HepG2 (cell line): ENCODE data around the gene PTGES3. TPM values are rescaled to one million over a fixed set of nuclear protein-coding genes. Genes with fewer than 3 reads are reported as not detected.
A peak's percentile ranks its signal among the peaks of the same experiment; 100 is the strongest.

Source experiments
- ESRRA ChIP-seq: sonication (generic); formaldehyde crosslinking; IDR thresholded peaks from 2 replicates; pipeline ENCODE4 v1.5.1; 2020; ENCODE audit warnings: mild to moderate bottlenecking, low read depth, missing genetic modification reagents
- HMG20A ChIP-seq: IDR thresholded peaks from 2 replicates; pipeline ENCODE4 v1.6.1; 2016; ENCODE audit warnings: borderline replicate concordance
- MAF1 ChIP-seq: sonication (generic); formaldehyde crosslinking; IDR thresholded peaks from 2 replicates; pipeline ENCODE4 v1.5.0; 2020; ENCODE audit warnings: missing genetic modification reagents, borderline replicate concordance
- RFXAP ChIP-seq: sonication (generic); formaldehyde crosslinking; IDR thresholded peaks from 2 replicates; pipeline ENCODE4 v1.4.0; 2020; ENCODE audit warnings: missing genetic modification reagents, borderline replicate concordance
- ZNF253 ChIP-seq: sonication (generic); formaldehyde crosslinking; IDR thresholded peaks from 2 replicates; pipeline ENCODE4 v1.8.0; 2022; ENCODE audit warnings: mild to moderate bottlenecking, missing genetic modification reagents, borderline replicate concordance
- ZNF317 ChIP-seq: sonication (generic); formaldehyde crosslinking; IDR thresholded peaks from 2 replicates; pipeline ENCODE4 v1.5.0; 2020; ENCODE audit warnings: mild to moderate bottlenecking, missing genetic modification reagents
- ZNF333 ChIP-seq: sonication (generic); formaldehyde crosslinking; IDR thresholded peaks from 2 replicates; pipeline ENCODE4 v1.4.0; 2020; ENCODE audit warnings: mild to moderate bottlenecking, missing genetic modification reagents, borderline replicate concordance
- ZNF382 ChIP-seq: sonication (generic); formaldehyde crosslinking; IDR thresholded peaks from 2 replicates; pipeline ENCODE4 v1.5.0; 2020; ENCODE audit warnings: missing genetic modification reagents, mild to moderate bottlenecking, borderline replicate concordance
- ZNF577 ChIP-seq: sonication (generic); formaldehyde crosslinking; IDR thresholded peaks from 2 replicates; pipeline ENCODE4 v1.4.0; 2020; ENCODE audit warnings: mild to moderate bottlenecking, low read depth, missing genetic modification reagents, borderline replicate concordance
- ZNF816 ChIP-seq: sonication (generic); formaldehyde crosslinking; IDR thresholded peaks from 2 replicates; pipeline ENCODE4 v1.8.0; 2022; ENCODE audit warnings: missing genetic modification reagents, mild to moderate bottlenecking, borderline replicate concordance
- polyA plus RNA-seq, 8 experiments: library from polyadenylated mRNA; depleted of rRNA in 3 of 8; stranded (reverse) in 7 of 8; unstranded in 1 of 8; fragments of >200 nt; fragmentation: Illumina TruSeq in 4 of 8; extraction: Trizol in 4 of 8; gene quantifications; 2 replicates each; pipeline versions ENCODE4 v1.2.1 to v1.2.3, GENCODE V29; 2011 to 2016; ENCODE audit warnings: low read depth in 4 of 8, missing spikeins in 1 of 8, mixed read lengths in 1 of 8; ENCODE audit not compliant: insufficient read depth in 1 of 8
- total RNA-seq, 5 experiments: library from RNA; depleted of rRNA; stranded (reverse); fragments of >200 nt; fragmentation: Illumina TruSeq; extraction: Trizol; gene quantifications; 2 replicates each; pipeline ENCODE4 v1.2.3, GENCODE V29; 2016; ENCODE audit warnings: low read depth in 1 of 5
- TF ChIP-seq, protein P1 (sequence below): sonication (generic); formaldehyde crosslinking; IDR thresholded peaks from 2 replicates; pipeline ENCODE4 v1.4.0; 2020; ENCODE audit warnings: mild to moderate bottlenecking, low read depth, missing genetic modification reagents
- TF ChIP-seq, protein P2 (sequence below): sonication (generic); formaldehyde crosslinking; IDR thresholded peaks from 2 replicates; pipeline ENCODE4 v1.4.0; 2020; ENCODE audit warnings: missing genetic modification reagents, mild to moderate bottlenecking, borderline replicate concordance
- TF ChIP-seq, protein P3 (sequence below): sonication (generic); IDR thresholded peaks from 2 replicates; pipeline ENCODE4 v1.6.1; 2016; ENCODE audit warnings: low read depth, borderline replicate concordance
- TF ChIP-seq, protein P4 (sequence below): sonication (generic); formaldehyde crosslinking; IDR thresholded peaks from 2 replicates; pipeline ENCODE4 v1.5.1; 2020; ENCODE audit warnings: mild to moderate bottlenecking, moderate library complexity, missing genetic modification reagents
- TF ChIP-seq, protein P5 (sequence below): sonication (generic); formaldehyde crosslinking; conservative IDR thresholded peaks from 2 replicates; pipeline ENCODE4 v1.4.0; 2020; ENCODE audit warnings: missing genetic modification reagents
- TF ChIP-seq, protein P6 (sequence below): IDR thresholded peaks from 2 replicates; pipeline ENCODE4 v1.6.1; 2016; ENCODE audit warnings: missing compliant biosample characterization, missing genetic modification reagents, borderline replicate concordance

PTGES3 gene
- total and polyA plus RNA-seq, 2 of the 13 experiments (the other 11 are each of a cell fraction or from before 2014, with no cell fraction given): 54.4 to 159 TPM

DNA sequence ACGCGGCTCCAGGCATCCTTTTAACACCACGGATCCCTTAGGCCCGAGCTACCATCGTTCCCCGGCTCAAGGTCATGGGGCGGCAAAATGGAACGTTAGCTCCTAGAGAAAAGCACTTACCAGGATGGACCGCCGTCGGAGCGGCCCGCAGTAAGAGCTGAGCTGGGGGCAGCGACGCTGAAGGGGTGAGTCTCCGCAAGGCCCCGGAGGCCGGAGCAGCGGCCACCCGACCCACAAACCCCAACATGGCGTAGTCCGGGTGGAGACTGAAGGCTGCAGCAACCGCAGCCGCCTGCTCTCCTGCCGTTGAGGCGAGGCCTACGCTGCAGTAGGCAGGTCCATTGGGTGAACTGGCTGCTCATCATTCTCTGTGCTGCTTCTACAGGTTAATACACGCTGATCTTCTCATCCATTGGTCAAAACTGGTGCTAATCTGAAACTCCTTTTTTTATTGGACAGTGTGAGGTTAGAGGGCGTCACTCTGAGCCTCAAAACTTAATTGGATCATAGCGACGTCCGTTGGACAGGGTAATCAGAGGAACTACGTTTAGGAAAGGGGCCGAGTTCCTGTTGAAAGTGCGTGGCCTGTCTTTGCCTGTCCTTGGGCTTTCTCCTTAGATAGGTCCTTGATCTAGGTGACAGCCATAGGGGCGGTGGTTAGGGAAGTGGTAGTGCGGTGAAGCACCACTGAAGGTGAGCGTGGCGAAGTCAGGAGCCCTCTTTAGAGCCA is 42.2 kb downstream of the PTGES3 start, which contains the start of gene ATP5F1B (continued):
- TF ChIP-seq, protein P1, sequence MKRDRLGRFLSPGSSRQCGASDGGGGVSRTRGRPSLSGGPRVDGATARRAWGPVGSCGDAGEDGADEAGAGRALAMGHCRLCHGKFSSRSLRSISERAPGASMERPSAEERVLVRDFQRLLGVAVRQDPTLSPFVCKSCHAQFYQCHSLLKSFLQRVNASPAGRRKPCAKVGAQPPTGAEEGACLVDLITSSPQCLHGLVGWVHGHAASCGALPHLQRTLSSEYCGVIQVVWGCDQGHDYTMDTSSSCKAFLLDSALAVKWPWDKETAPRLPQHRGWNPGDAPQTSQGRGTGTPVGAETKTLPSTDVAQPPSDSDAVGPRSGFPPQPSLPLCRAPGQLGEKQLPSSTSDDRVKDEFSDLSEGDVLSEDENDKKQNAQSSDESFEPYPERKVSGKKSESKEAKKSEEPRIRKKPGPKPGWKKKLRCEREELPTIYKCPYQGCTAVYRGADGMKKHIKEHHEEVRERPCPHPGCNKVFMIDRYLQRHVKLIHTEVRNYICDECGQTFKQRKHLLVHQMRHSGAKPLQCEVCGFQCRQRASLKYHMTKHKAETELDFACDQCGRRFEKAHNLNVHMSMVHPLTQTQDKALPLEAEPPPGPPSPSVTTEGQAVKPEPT (CRISPR knock-in tag): no peak
- no peak for TF ChIP-seq ZNF253 (CRISPR knock-in tag)
- no peak for TF ChIP-seq ESRRA (CRISPR knock-in tag)
- no peak for TF ChIP-seq HMG20A (CRISPR knock-in tag)
- TF ChIP-seq ZNF382: no peak
- TF ChIP-seq, protein P2, sequence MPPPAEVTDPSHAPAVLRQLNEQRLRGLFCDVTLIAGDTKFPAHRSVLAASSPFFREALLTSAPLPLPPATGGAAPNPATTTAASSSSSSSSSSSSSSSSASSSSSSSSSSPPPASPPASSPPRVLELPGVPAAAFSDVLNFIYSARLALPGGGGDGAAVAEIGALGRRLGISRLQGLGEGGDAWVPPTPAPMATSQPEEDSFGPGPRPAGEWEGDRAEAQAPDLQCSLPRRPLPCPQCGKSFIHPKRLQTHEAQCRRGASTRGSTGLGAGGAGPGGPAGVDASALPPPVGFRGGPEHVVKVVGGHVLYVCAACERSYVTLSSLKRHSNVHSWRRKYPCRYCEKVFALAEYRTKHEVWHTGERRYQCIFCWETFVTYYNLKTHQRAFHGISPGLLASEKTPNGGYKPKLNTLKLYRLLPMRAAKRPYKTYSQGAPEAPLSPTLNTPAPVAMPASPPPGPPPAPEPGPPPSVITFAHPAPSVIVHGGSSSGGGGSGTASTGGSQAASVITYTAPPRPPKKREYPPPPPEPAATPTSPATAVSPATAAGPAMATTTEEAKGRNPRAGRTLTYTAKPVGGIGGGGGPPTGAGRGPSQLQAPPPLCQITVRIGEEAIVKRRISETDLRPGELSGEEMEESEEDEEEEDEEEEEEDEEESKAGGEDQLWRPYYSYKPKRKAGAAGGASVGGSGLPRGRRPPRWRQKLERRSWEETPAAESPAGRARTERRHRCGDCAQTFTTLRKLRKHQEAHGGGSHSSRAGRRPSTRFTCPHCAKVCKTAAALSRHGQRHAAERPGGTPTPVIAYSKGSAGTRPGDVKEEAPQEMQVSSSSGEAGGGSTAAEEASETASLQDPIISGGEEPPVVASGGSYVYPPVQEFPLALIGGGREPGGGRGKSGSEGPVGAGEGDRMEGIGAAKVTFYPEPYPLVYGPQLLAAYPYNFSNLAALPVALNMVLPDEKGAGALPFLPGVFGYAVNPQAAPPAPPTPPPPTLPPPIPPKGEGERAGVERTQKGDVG (CRISPR knock-in tag): peak; percentile 86; the same call in 1 of the 2 replicates
- TF ChIP-seq RFXAP (CRISPR knock-in tag): peak; percentile 66; the same call in 1 of the 2 replicates
- TF ChIP-seq ZNF317 (CRISPR knock-in tag): peak; percentile 1; the same call in 1 of the 2 replicates
- peak; percentile 83; the same call in 1 of the 2 replicates for TF ChIP-seq ZNF577 (CRISPR knock-in tag)
- TF ChIP-seq, protein P3, sequence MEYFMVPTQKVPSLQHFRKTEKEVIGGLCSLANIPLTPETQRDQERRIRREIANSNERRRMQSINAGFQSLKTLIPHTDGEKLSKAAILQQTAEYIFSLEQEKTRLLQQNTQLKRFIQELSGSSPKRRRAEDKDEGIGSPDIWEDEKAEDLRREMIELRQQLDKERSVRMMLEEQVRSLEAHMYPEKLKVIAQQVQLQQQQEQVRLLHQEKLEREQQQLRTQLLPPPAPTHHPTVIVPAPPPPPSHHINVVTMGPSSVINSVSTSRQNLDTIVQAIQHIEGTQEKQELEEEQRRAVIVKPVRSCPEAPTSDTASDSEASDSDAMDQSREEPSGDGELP: no peak; the same call in 1 of the 2 replicates
- TF ChIP-seq, protein P4, sequence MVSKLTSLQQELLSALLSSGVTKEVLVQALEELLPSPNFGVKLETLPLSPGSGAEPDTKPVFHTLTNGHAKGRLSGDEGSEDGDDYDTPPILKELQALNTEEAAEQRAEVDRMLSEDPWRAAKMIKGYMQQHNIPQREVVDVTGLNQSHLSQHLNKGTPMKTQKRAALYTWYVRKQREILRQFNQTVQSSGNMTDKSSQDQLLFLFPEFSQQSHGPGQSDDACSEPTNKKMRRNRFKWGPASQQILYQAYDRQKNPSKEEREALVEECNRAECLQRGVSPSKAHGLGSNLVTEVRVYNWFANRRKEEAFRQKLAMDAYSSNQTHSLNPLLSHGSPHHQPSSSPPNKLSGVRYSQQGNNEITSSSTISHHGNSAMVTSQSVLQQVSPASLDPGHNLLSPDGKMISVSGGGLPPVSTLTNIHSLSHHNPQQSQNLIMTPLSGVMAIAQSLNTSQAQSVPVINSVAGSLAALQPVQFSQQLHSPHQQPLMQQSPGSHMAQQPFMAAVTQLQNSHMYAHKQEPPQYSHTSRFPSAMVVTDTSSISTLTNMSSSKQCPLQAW (CRISPR knock-in tag): peak; percentile 87
- TF ChIP-seq, protein P5, sequence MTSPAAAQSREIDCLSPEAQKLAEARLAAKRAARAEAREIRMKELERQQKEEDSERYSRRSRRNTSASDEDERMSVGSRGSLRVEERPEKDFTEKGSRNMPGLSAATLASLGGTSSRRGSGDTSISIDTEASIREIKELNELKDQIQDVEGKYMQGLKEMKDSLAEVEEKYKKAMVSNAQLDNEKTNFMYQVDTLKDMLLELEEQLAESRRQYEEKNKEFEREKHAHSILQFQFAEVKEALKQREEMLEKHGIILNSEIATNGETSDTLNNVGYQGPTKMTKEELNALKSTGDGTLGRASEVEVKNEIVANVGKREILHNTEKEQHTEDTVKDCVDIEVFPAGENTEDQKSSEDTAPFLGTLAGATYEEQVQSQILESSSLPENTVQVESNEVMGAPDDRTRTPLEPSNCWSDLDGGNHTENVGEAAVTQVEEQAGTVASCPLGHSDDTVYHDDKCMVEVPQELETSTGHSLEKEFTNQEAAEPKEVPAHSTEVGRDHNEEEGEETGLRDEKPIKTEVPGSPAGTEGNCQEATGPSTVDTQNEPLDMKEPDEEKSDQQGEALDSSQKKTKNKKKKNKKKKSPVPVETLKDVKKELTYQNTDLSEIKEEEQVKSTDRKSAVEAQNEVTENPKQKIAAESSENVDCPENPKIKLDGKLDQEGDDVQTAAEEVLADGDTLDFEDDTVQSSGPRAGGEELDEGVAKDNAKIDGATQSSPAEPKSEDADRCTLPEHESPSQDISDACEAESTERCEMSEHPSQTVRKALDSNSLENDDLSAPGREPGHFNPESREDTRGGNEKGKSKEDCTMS (CRISPR knock-in tag): no peak
- no peak; the same call in 1 of the 2 replicates for TF ChIP-seq MAF1
- no peak for TF ChIP-seq ZNF333 (CRISPR knock-in tag)
- peak; percentile 52; the same call in 1 of the 2 replicates for TF ChIP-seq ZNF816 (CRISPR knock-in tag)
- TF ChIP-seq, protein P6, sequence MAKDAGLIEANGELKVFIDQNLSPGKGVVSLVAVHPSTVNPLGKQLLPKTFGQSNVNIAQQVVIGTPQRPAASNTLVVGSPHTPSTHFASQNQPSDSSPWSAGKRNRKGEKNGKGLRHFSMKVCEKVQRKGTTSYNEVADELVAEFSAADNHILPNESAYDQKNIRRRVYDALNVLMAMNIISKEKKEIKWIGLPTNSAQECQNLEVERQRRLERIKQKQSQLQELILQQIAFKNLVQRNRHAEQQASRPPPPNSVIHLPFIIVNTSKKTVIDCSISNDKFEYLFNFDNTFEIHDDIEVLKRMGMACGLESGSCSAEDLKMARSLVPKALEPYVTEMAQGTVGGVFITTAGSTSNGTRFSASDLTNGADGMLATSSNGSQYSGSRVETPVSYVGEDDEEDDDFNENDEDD (CRISPR knock-in tag): no peak
